Esophagus squamous epithelium (tissue), 4 donors: ENCODE data around the gene REEP1.

Experiments used
- POLR2A ChIP-seq, 4 donors: fragments of 450-650 bp; IDR thresholded peaks; one replicate each; pipeline ENCODE4 v1.6.1; 2017; ENCODE audit warnings: antibody characterized with exemption in 4 of 4, mild to moderate bottlenecking in 4 of 4, moderate library complexity in 3 of 4
- TF ChIP-seq, protein P1 (sequence below), 6 experiments: fragments of 450-650 bp in 4 of 6; fragments of 200-600 bp in 2 of 6; sonication (generic) in 2 of 6; IDR thresholded peaks; one replicate each; pipeline ENCODE4 v1.5.1; 2016 to 2019; ENCODE audit warnings: antibody characterized with exemption in 6 of 6, mild to moderate bottlenecking in 4 of 6, moderate library complexity in 4 of 6

DNA sequence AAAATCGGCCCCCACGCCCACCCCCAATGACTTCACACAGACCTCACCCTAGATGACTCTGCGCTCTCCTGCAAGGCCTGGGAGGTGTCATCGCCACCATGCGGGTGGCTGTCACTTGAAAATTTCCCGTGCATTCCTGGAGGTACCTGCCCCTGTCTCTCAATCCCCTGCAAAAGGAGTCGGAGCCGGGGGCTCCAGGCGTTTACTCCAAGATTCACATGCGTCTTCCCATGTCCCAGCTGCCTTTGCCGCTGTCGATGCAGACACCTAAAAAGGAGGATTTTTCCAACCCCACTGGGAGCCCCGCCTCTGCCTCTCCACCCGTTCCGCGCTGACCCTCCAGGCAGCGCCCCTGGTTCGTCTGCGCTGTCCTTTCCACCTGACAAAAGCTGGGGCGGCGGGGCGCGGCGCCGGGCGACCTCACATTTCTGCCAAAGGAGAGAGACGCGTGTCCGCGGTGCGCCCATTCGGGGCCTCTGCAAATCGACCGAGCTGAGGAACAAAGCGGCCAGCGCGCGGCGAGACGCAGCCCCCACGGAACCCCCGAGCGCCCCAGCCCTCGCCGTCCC, 667 bp downstream of the REEP1 start:
- TF ChIP-seq, protein P1, sequence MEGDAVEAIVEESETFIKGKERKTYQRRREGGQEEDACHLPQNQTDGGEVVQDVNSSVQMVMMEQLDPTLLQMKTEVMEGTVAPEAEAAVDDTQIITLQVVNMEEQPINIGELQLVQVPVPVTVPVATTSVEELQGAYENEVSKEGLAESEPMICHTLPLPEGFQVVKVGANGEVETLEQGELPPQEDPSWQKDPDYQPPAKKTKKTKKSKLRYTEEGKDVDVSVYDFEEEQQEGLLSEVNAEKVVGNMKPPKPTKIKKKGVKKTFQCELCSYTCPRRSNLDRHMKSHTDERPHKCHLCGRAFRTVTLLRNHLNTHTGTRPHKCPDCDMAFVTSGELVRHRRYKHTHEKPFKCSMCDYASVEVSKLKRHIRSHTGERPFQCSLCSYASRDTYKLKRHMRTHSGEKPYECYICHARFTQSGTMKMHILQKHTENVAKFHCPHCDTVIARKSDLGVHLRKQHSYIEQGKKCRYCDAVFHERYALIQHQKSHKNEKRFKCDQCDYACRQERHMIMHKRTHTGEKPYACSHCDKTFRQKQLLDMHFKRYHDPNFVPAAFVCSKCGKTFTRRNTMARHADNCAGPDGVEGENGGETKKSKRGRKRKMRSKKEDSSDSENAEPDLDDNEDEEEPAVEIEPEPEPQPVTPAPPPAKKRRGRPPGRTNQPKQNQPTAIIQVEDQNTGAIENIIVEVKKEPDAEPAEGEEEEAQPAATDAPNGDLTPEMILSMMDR (IDR thresholded peaks at IDR 0.05), result no peak
- no peak for TF ChIP-seq POLR2A (IDR thresholded peaks at IDR 0.05)
